Endothelial cell of umbilical vein (primary cell): ENCODE results near the gene IDH3A. TPM values are rescaled to one million over a fixed set of nuclear protein-coding genes. Genes with fewer than 3 reads are reported as not detected.

Experiments
- BruUV-seq: library from RNA; stranded (reverse); fragments of 400-500 nt; replicated peaks from 2 replicates; lab custom pipeline; 2021; lab: Mats Ljungman, UMichigan
- CTCF ChIA-PET: fragments of 300-600, 350-600 bp; sonication (Branson Sonifier 250); formaldehyde crosslinking; loops from one replicate; lab custom pipeline; 2021; ENCODE audit warnings: antibody characterized with exemption, inconsistent platforms; lab: Charles Lee
- POLR2A ChIA-PET: fragments of 300-600, 350-600 bp; sonication (Branson Sonifier 250); formaldehyde crosslinking; loops from one replicate; lab custom pipeline; 2021; ENCODE audit warnings: antibody characterized with exemption, inconsistent platforms; lab: Charles Lee
- DNase-seq: peaks from one replicate; pipeline ENCODE4 v3.0.0-alpha.2; 2011; ENCODE audit warnings: low read depth, low spot score
- FAIRE-seq: peaks from 2 replicates; lab custom pipeline; 2011; peaks lifted over from hg19 to GRCh38; lab: Jason Lieb, UNC
- H2AFZ ChIP-seq: 2 replicates; pipeline ENCODE4 v1.6.0; 2012; ENCODE audit warnings: low read depth, low read length, control low read depth, inconsistent platforms
- H3K27ac ChIP-seq: 2 replicates; pipeline ENCODE4 v1.5.1; 2011; ENCODE audit warnings: low read depth, mild to moderate bottlenecking, control low read depth, low read length, moderate library complexity; ENCODE audit not compliant: insufficient read depth
- H3K27me3 ChIP-seq, 2 experiments: 2 replicates each; pipeline versions ENCODE4 v1.6.0 to v1.6.1; 2011; ENCODE audit warnings: low read length in 2 of 2, mixed read lengths in 1 of 2; ENCODE audit not compliant: control insufficient read depth in 2 of 2, insufficient read depth in 2 of 2
- H3K36me3 ChIP-seq, 2 experiments: 2 replicates in 1 of 2; 3 replicates in 1 of 2; pipeline ENCODE4 v1.5.1; 2011; ENCODE audit warnings: low read length in 2 of 2, mild to moderate bottlenecking in 1 of 2, moderate library complexity in 1 of 2; ENCODE audit not compliant: control insufficient read depth in 2 of 2, insufficient read depth in 2 of 2; ENCODE audit errors: extremely low read depth in 1 of 2
- H3K4me1 ChIP-seq: 3 replicates; pipeline ENCODE4 v1.5.1; 2011; ENCODE audit warnings: mild to moderate bottlenecking, low read length; ENCODE audit not compliant: control insufficient read depth, insufficient read depth; ENCODE audit errors: extremely low read depth
- H3K4me2 ChIP-seq: 2 replicates; pipeline ENCODE4 v1.6.1; 2011; ENCODE audit warnings: low read length, control low read depth, mixed read lengths; ENCODE audit not compliant: insufficient read depth
- H3K4me3 ChIP-seq, 3 experiments: fragments of 200-600 bp in 1 of 3; sonication (generic), shearing (Covaris generic) in 1 of 3; replicated peaks in 1 of 3; 2 replicates each; pipeline ENCODE4 v1.5.1; 2011 to 2016; ENCODE audit warnings: control low read depth in 3 of 3, low read length in 3 of 3, mild to moderate bottlenecking in 2 of 3, inconsistent platforms in 1 of 3, low read depth in 1 of 3, moderate library complexity in 1 of 3; ENCODE audit not compliant: insufficient read depth in 1 of 3
- H3K79me2 ChIP-seq: 2 replicates; pipeline ENCODE4 v1.6.0; 2012; ENCODE audit warnings: low read length, inconsistent platforms; ENCODE audit not compliant: control insufficient read depth, insufficient read depth
- H3K9ac ChIP-seq: replicated peaks from 2 replicates; pipeline ENCODE3; 2011; ENCODE audit warnings: low read length, control low read depth; ENCODE audit not compliant: insufficient read depth; ENCODE audit errors: extremely low read depth
- H3K9me1 ChIP-seq: replicated peaks from 3 replicates; pipeline ENCODE4 v1.6.0; 2011; ENCODE audit warnings: mild to moderate bottlenecking, low read length; ENCODE audit not compliant: control insufficient read depth, insufficient read depth; ENCODE audit errors: extremely low read depth
- H3K9me3 ChIP-seq: replicated peaks from 2 replicates; pipeline ENCODE4 v1.5.1; 2012; ENCODE audit warnings: low read length, inconsistent platforms; ENCODE audit not compliant: control insufficient read depth, insufficient read depth
- H4K20me1 ChIP-seq: replicated peaks from 2 replicates; pipeline ENCODE3; 2011; ENCODE audit warnings: mild to moderate bottlenecking, low read length; ENCODE audit not compliant: control insufficient read depth, insufficient read depth; ENCODE audit errors: extremely low read depth
- CTCF ChIP-seq, 2 donors: IDR thresholded peaks; 1 replicate in 1 of 2; 2 replicates in 1 of 2; pipeline ENCODE4 v1.5.1; 2011; ENCODE audit warnings: low read length in 2 of 2, mild to moderate bottlenecking in 2 of 2, moderate library complexity in 2 of 2, control low read depth in 1 of 2, inconsistent platforms in 1 of 2, low read depth in 1 of 2; ENCODE audit not compliant: insufficient read depth in 1 of 2; ENCODE audit errors: extremely low read depth in 1 of 2
- FOS ChIP-seq: IDR thresholded peaks from 2 replicates; pipeline ENCODE4 v1.6.1; 2011; ENCODE audit warnings: mild to moderate bottlenecking, low read length, moderate library complexity, borderline replicate concordance; ENCODE audit not compliant: insufficient read depth
- JUN ChIP-seq: IDR thresholded peaks from 2 replicates; pipeline ENCODE4 v1.6.1; 2011; ENCODE audit warnings: borderline replicate concordance, low read depth; ENCODE audit not compliant: insufficient read length, insufficient read depth
- MYC ChIP-seq: IDR thresholded peaks from one replicate; pipeline ENCODE4 v1.6.1; 2011; ENCODE audit warnings: mild to moderate bottlenecking, low read depth, low read length
- dilution Hi-C: fragments of 300-500 bp; cut with MboI; formaldehyde crosslinking; loops from one replicate; pipeline ENCODE4 v1.15.0; 2019; ENCODE audit warnings: low sequenced_read_pairs; ENCODE audit not compliant: extremely low pct_ligation_motif_present
- intact Hi-C: fragments of 100-400 bp; cut with micrococcal nuclease; formaldehyde crosslinking; loops from one replicate; pipeline ENCODE4 v1.10.0; 2022
- polyA plus RNA-seq, 4 experiments: library from polyadenylated mRNA; depleted of rRNA in 3 of 4; stranded (reverse) in 3 of 4; unstranded in 1 of 4; fragments of >200 nt; gene quantifications; 2 replicates each; pipeline versions ENCODE4 v1.2.1 to v1.2.3, GENCODE V29; 2011 to 2012; ENCODE audit warnings: missing spikeins in 1 of 4
- total RNA-seq: library from RNA; stranded (reverse); gene quantifications from 2 replicates; pipeline ENCODE4 v1.2.3, GENCODE V29; 2021

IDH3A gene
- total and polyA plus RNA-seq, 2 donors (not counting 3 experiments of a cell fraction or from before 2014, with no cell fraction given), result 35.5 to 63.9 TPM

- FAIRE-seq (no peak), DNase-seq (no peak)
- POLR2A ChIA-PET, result no interaction called here
- Histone ChIP-seq H3K27ac (no peak overlapping the region), H3K9me1 (no peaks in the 10 kb centered on the region), H3K36me3 (no peaks in the 10 kb centered on the region), H3K4me2 (no peak overlapping the region), H4K20me1 (no peaks in the 10 kb centered on the region), H3K4me3 (no peak overlapping the region), H3K79me2 (no peaks in the 10 kb centered on the region), H3K4me1 (no peaks in the 10 kb centered on the region), H3K27me3 (peaks cover 2 to 3% of the 10 kb centered on the region in 2 experiments), H3K9ac (no peak overlapping the region), H2AFZ (no peak overlapping the region), H3K9me3 (no peaks in the 10 kb centered on the region)
- BruUV-seq, result no TSS peak
- intact Hi-C loops, result no loop called here
- CTCF ChIA-PET, result interaction anchor here (1.6 to 8.4 kb wide), 3 partner anchors 48 to 80 kb away, joined by 4 to 195 read pairs (median 4); partner anchors contain the start of gene CIB2
- dilution Hi-C loops, result no loop called here
- no peak for TF ChIP-seq MYC
- TF ChIP-seq CTCF (IDR thresholded peaks at IDR 0.05; ENCODE audit: extremely low read depth in 1 of 2, insufficient read depth in 1 of 2, low read depth in 1 of 2, low read length in 2 of 2), result no peak
- no peak for TF ChIP-seq FOS
- TF ChIP-seq JUN, result no peak
These were observed 43.8 kb downstream of the IDH3A start for GRCh38 chr15:78192826-78193594.
